CD4-positive, CD25-positive, alpha-beta regulatory T cell (primary cell): ENCODE results near the gene SIGLEC15. TPM values are rescaled to one million over a fixed set of nuclear protein-coding genes. Genes with fewer than 3 reads are reported as not detected.

Experiments used
- ATAC-seq, 2 donors: fragments of 150-1000 bp; cut with Tn5 transposase; one replicate each; pipeline ENCODE4 v1.10.0; 2021; ENCODE audit warnings: low read depth in 2 of 2, moderate number of reproducible peaks in 2 of 2, moderate library complexity in 1 of 2
- DNase-seq, 3 donors: peaks; one replicate each; pipeline versions ENCODE4 v3.0.0 to v3.0.0-alpha.2; 2012 to 2022; ENCODE audit warnings: mixed read lengths in 1 of 3
- H3K27ac ChIP-seq: one replicate; pipeline ENCODE4 v1.7.0; 2013; ENCODE audit warnings: mild to moderate bottlenecking, low read length; ENCODE audit not compliant: insufficient read depth, poor library complexity, severe bottlenecking
- H3K27me3 ChIP-seq: one replicate; pipeline ENCODE4 v1.7.0; 2013; ENCODE audit warnings: low read length; ENCODE audit not compliant: control insufficient read depth, insufficient read depth
- H3K36me3 ChIP-seq: one replicate; pipeline ENCODE4 v1.7.0; 2013; ENCODE audit warnings: mild to moderate bottlenecking, low read length, moderate library complexity; ENCODE audit not compliant: control insufficient read depth, insufficient read depth
- H3K4me1 ChIP-seq: 2 replicates; pipeline ENCODE4 v1.7.0; 2013; ENCODE audit warnings: mild to moderate bottlenecking, low read length; ENCODE audit not compliant: insufficient read depth, control insufficient read depth, poor library complexity, severe bottlenecking
- H3K4me3 ChIP-seq: one replicate; pipeline ENCODE4 v1.7.0; 2013; ENCODE audit warnings: low read depth, mild to moderate bottlenecking, low read length, moderate library complexity
- H3K9me3 ChIP-seq, 2 experiments: 1 replicate in 1 of 2; 2 replicates in 1 of 2; pipeline ENCODE4 v1.7.0; 2013; ENCODE audit warnings: low read length in 2 of 2, mild to moderate bottlenecking in 1 of 2, moderate library complexity in 1 of 2; ENCODE audit not compliant: control insufficient read depth in 2 of 2
- H3K27ac Mint-ChIP-seq, 3 donors: one replicate each; pipeline ENCODE4 v1.8.0; 2020 to 2022; ENCODE audit warnings: mild to moderate bottlenecking in 3 of 3, mixed read lengths in 3 of 3, moderate library complexity in 2 of 3
- H3K27me3 Mint-ChIP-seq: one replicate; pipeline ENCODE4 v1.8.0; 2022; ENCODE audit warnings: mild to moderate bottlenecking, mixed read lengths
- H3K36me3 Mint-ChIP-seq: one replicate; pipeline ENCODE4 v1.8.0; 2020; ENCODE audit warnings: mixed read lengths
- H3K4me1 Mint-ChIP-seq, 4 donors: one replicate each; pipeline ENCODE4 v1.8.0; 2020 to 2022; ENCODE audit warnings: mixed read lengths in 4 of 4, mild to moderate bottlenecking in 1 of 4
- H3K4me3 Mint-ChIP-seq, 4 donors: one replicate each; pipeline ENCODE4 v1.8.0; 2020 to 2022; ENCODE audit warnings: mild to moderate bottlenecking in 4 of 4, mixed read lengths in 4 of 4, moderate library complexity in 3 of 4
- H3K9me3 Mint-ChIP-seq, 7 donors: one replicate each; pipeline ENCODE4 v1.8.0; 2020 to 2022; ENCODE audit warnings: mixed read lengths in 7 of 7, mild to moderate bottlenecking in 3 of 7, moderate library complexity in 2 of 7
- polyA plus RNA-seq, 4 donors: library from polyadenylated mRNA; unstranded; fragments of 300-500 nt; fragmentation: Illumina TruSeq; gene quantifications; one replicate each; pipeline ENCODE4 v1.2.3, GENCODE V29; 2021
- total RNA-seq: library from RNA; stranded (reverse); gene quantifications from one replicate; pipeline ENCODE4 v1.2.3, GENCODE V29; 2022

Gene SIGLEC15
- total and polyA plus RNA-seq, 5 donors from 2014 or later = 0.36 TPM; not detected in 4

DNA sequence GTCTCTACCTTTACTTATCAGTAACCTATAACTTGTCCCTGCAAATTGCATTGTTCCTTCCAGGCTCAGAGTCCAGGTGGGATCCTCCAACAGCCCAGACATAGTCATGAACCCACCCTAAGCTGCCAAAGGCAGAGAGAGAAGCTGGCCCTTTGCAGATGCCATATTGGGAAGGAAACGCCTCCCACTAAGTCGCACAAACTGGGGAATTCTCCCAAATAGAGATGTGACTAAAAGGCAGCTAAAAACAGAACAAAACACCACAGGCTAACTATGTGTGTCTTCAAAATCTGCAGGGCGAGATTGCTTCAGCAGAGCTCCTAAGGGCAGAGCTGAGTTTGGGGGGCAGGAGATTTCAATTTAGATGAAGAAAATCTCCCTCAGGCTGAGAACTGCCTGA lies 38.5 kb upstream of the SIGLEC15 start:
- no peaks in the 10 kb centered on the region for H3K9me3 ChIP-seq
- H3K4me1 ChIP-seq = no peaks in the 10 kb centered on the region
- peaks cover 0 to 11% (median under 1%) of the 10 kb centered on the region in 4 donors for H3K4me1 Mint-ChIP-seq
- H3K27me3 Mint-ChIP-seq = peaks cover 15% of the 10 kb centered on the region
- no peak for DNase-seq
- no peaks in the 10 kb centered on the region for H3K36me3 ChIP-seq
- no peaks in the 10 kb centered on the region for H3K36me3 Mint-ChIP-seq
- no peak overlapping the region for H3K27ac Mint-ChIP-seq
- ATAC-seq = no peak
- H3K4me3 Mint-ChIP-seq = no peak overlapping the region
- no peak overlapping the region for H3K4me3 ChIP-seq
- H3K27ac ChIP-seq = no peak overlapping the region
- H3K9me3 Mint-ChIP-seq = peaks cover 0 to 2% (median 0%) of the 10 kb centered on the region in 7 donors
- H3K27me3 ChIP-seq = peaks cover 2% of the 10 kb centered on the region

DNA sequence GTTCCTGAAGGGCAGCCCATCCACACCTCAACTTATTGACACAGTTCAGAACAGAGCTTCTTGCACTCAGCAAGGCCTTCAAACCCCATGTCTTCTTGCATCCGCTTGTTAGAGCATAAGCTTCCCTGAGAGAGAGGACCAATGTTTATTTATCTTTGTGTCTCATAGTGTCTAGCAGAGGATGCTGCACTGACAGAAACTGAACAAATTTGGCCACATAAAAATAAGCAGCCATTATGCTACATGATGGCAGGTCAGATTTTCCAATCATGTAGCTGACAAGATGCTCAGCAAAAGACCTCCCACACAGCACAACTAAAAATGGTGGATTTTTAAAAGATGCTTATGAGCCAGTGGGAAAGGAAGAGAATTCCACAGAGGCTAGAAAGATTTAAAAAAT lies 38.1 kb upstream of the SIGLEC15 start:
- no peak overlapping the region for H3K27ac ChIP-seq
- Mint-ChIP-seq H3K27ac (no peak overlapping the region), H3K27me3 (peaks cover 15% of the 10 kb centered on the region), H3K36me3 (no peaks in the 10 kb centered on the region), H3K4me3 (no peak overlapping the region), H3K9me3 (peaks cover 0 to 3% (median 0%) of the 10 kb centered on the region in 7 donors), H3K4me1 (peaks cover 0 to 11% (median under 1%) of the 10 kb centered on the region in 4 donors)
- no peaks in the 10 kb centered on the region for H3K9me3 ChIP-seq
- DNase-seq (no peak), ATAC-seq (no peak)
- no peaks in the 10 kb centered on the region for H3K4me1 ChIP-seq
- H3K27me3 ChIP-seq = no peaks in the 10 kb centered on the region
- no peaks in the 10 kb centered on the region for H3K36me3 ChIP-seq
- H3K4me3 ChIP-seq = no peak overlapping the region

DNA sequence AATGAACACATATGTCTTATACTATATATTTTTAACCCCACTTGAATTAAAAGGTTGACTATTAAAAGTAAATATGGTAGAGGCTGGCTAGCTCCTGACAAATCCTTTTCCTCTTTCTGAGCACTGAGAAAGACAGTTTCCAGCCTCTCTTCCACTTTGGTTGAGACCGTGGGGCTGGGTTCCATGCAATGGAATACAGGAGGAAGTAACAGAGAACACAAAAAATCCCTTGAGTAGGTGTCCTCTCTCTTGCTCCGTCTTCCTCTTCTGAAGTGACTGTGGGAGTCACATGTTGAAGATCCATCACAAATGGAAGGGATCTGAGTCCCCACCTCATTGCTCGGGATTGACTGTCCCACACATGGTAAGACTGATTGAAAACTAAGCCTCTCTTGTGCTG lies 36.6 kb upstream of the SIGLEC15 start:
- H3K9me3 Mint-ChIP-seq = peaks cover 0 to 4% (median 1%) of the 10 kb centered on the region in 7 donors
- H3K4me1 Mint-ChIP-seq = peaks cover 0 to 11% (median 0%) of the 10 kb centered on the region in 4 donors
- no peak overlapping the region for H3K4me3 Mint-ChIP-seq
- no peak overlapping the region for H3K27ac ChIP-seq
- no peak for DNase-seq
- H3K9me3 ChIP-seq = no peaks in the 10 kb centered on the region
- H3K27me3 ChIP-seq = no peaks in the 10 kb centered on the region
- no peaks in the 10 kb centered on the region for H3K36me3 ChIP-seq
- H3K36me3 Mint-ChIP-seq = no peaks in the 10 kb centered on the region
- no peak for ATAC-seq
- H3K27me3 Mint-ChIP-seq = peaks cover 19% of the 10 kb centered on the region
- no peak overlapping the region for H3K27ac Mint-ChIP-seq
- no peaks in the 10 kb centered on the region for H3K4me1 ChIP-seq
- no peak overlapping the region for H3K4me3 ChIP-seq

DNA sequence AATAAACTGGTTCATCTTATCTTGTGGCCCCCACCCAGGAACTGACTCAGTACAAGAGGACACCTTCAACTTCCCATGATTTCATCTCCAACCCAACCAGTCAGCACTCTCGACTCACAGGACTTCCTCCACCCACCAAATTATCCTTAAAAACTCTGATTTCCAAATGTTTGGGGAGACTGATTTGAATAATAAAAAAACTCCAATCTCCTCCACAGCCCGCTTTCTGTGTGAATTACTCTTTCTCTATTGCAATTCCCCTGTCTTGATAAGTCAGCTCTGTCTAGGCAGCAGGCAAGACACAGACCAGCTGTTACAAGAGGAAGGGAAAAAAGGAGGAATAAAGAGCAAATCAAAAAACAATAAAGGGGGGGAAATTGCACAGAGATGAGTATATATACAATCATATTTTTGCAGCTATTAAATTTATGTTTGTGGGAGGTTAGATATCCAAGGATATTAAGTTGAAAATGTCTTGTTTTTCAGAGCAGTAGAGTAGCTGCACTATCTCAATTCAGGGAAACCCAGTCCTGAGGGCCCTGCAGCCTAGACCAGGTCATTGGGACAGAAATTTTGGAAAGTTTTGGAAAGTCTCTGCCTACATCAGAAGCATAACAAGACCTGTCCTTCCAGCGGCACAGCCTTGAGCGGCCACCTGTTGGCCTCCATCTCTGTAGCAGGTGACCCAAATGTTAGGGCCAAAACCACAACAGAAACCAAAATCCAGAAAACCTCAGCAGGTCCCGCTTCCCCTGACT lies 32.8 kb upstream of the SIGLEC15 start:
- DNase-seq = no peak
- Histone ChIP-seq H3K4me1 (no peaks in the 10 kb centered on the region), H3K27ac (no peak overlapping the region), H3K36me3 (no peaks in the 10 kb centered on the region), H3K4me3 (no peak overlapping the region), H3K27me3 (no peaks in the 10 kb centered on the region), H3K9me3 (no peaks in the 10 kb centered on the region)
- Mint-ChIP-seq H3K9me3 (peaks cover 0 to 6% (median 3%) of the 10 kb centered on the region in 7 donors), H3K27me3 (peaks cover 9% of the 10 kb centered on the region), H3K36me3 (no peaks in the 10 kb centered on the region), H3K4me3 (no peak overlapping the region), H3K27ac (no peak overlapping the region), H3K4me1 (no peaks in the 10 kb centered on the region)
- ATAC-seq = no peak

DNA sequence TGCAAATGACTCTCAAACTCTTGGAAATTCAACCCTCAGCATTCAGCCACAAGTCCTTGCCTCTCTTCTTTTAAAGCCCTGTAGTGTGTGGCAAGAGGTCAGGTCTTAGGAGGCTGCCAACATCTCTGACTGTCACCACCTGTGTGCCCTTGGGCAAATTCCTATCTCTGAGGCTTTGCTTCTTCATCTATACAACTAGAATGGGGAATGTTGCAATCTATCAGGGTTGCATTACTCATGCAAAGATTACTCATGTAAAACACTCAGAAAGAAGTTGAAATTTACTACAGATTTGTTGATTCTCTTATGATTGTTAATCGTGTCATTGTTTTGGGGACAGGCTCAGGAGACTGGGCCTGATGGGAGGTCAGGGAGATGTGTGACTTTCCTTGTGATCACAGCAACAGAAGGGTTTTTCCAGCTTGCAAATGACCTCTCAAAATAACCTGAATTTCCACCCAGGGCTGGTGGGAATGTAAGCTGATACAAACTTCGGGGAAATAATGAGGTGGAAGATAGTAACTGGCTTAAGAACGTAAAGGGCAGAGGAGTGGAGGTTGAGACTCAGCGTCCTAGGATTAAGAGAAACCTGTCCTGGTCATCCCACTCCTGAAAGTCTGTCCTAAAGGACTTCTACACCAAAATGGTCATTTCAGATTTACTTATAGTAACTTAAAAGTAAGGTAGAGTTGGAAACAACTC lies 32.1 kb upstream of the SIGLEC15 start:
- H3K27ac Mint-ChIP-seq = no peak overlapping the region
- Histone ChIP-seq H3K27ac (no peak overlapping the region), H3K4me1 (no peaks in the 10 kb centered on the region), H3K27me3 (no peaks in the 10 kb centered on the region), H3K4me3 (no peak overlapping the region), H3K9me3 (no peaks in the 10 kb centered on the region), H3K36me3 (no peaks in the 10 kb centered on the region)
- peaks cover 0 to 9% (median 3%) of the 10 kb centered on the region in 7 donors for H3K9me3 Mint-ChIP-seq
- peaks cover 9% of the 10 kb centered on the region for H3K27me3 Mint-ChIP-seq
- ATAC-seq (no peak), DNase-seq (no peak)
- H3K4me1 Mint-ChIP-seq = no peaks in the 10 kb centered on the region
- no peaks in the 10 kb centered on the region for H3K36me3 Mint-ChIP-seq
- no peak overlapping the region for H3K4me3 Mint-ChIP-seq

DNA sequence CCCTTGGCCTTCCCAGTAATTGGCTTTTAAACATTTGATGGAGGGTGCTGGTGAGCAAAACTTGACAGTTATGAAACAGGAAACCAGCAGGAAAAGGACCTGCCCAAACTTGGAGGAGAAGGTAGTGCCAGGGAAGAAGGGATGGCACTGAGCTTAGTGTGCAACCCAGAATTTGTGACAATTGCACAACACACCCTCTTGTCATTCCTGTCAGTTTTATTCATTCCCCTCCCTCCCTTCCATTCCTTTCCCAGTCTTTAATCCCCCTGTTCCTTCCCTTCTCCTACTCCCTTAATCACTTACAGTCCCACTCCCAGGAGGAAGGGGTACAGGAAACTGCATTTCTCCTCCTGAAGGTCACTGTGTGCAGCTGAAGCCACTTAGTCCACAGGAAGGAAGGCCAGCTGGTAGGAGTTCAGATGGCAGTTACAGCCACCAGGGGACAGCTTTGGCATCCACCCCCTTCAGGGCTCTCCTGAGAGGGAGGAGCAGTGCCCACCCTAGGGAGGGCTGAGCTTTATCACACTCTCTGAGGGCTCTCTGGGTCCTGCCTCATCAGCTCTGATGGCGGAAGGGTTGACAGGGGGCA lies 24.0 kb upstream of the SIGLEC15 start:
- DNase-seq (no peak), ATAC-seq (no peak)
- H3K27me3 ChIP-seq = peaks cover 3% of the 10 kb centered on the region
- H3K4me1 ChIP-seq = no peaks in the 10 kb centered on the region
- no peak overlapping the region for H3K27ac Mint-ChIP-seq
- no peak overlapping the region for H3K4me3 Mint-ChIP-seq
- no peak overlapping the region for H3K27ac ChIP-seq
- peaks cover 0 to 13% (median 1%) of the 10 kb centered on the region in 7 donors for H3K9me3 Mint-ChIP-seq
- H3K4me1 Mint-ChIP-seq = no peaks in the 10 kb centered on the region
- peaks cover 17% of the 10 kb centered on the region for H3K27me3 Mint-ChIP-seq
- H3K4me3 ChIP-seq = no peak overlapping the region
- H3K36me3 ChIP-seq = no peaks in the 10 kb centered on the region
- no peaks in the 10 kb centered on the region for H3K36me3 Mint-ChIP-seq
- H3K9me3 ChIP-seq = peaks cover 0 to 5% of the 10 kb centered on the region in 2 experiments

DNA sequence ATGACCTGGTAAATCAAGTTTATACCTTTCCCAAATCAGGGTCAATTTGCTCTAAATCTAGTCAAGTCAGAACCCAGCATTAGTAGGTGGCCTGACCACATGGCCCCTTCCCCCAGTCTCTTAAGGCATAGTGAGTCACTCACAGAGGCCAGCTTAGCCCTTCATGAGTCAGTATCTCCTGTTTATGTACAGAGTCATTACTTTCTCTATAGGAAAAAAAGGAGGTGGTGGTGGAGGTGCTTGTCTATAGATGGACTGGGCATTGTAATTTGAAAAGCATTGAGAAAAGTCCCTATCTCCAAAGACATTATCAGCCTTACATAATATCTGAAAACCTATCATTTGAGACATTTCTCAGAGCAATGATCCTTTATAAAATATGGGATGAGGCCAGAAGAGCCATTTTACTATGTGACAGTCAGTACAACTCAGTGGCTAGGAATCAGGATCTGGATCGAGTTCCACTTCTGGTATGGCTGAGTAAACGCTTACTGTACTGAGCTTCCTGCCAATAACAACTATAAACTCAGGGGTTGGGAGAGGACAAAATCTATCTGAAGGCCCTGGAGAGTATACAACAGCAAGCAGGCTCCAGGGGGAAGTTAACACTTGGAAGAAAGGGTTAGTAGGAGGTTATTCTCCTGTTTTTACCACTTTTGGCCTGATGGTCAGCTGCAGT lies 22.5 kb upstream of the SIGLEC15 start:
- Histone ChIP-seq H3K4me3 (no peak overlapping the region), H3K36me3 (no peaks in the 10 kb centered on the region), H3K27me3 (peaks cover 3% of the 10 kb centered on the region), H3K9me3 (peaks cover 0 to 5% of the 10 kb centered on the region in 2 experiments), H3K4me1 (no peaks in the 10 kb centered on the region), H3K27ac (no peak overlapping the region)
- H3K4me1 Mint-ChIP-seq = peaks cover 0 to 5% (median 2%) of the 10 kb centered on the region in 4 donors
- no peak overlapping the region for H3K27ac Mint-ChIP-seq
- peaks cover 20% of the 10 kb centered on the region for H3K27me3 Mint-ChIP-seq
- no peak for DNase-seq
- H3K4me3 Mint-ChIP-seq = no peak overlapping the region
- H3K36me3 Mint-ChIP-seq = peaks cover 4% of the 10 kb centered on the region
- peaks cover 0 to 13% (median 1%) of the 10 kb centered on the region in 7 donors for H3K9me3 Mint-ChIP-seq
- ATAC-seq = no peak
